GM21723 (cell line): ENCODE results near the gene BCAS1.

Source experiments
- ATAC-seq: cut with Tn5 transposase; IDR thresholded peaks from one replicate; pipeline ENCODE4 v1.9.1; 2021; ENCODE audit warnings: mild to moderate bottlenecking, moderate library complexity; ENCODE audit not compliant: unreplicated experiment

BCAS1 gene

DNA sequence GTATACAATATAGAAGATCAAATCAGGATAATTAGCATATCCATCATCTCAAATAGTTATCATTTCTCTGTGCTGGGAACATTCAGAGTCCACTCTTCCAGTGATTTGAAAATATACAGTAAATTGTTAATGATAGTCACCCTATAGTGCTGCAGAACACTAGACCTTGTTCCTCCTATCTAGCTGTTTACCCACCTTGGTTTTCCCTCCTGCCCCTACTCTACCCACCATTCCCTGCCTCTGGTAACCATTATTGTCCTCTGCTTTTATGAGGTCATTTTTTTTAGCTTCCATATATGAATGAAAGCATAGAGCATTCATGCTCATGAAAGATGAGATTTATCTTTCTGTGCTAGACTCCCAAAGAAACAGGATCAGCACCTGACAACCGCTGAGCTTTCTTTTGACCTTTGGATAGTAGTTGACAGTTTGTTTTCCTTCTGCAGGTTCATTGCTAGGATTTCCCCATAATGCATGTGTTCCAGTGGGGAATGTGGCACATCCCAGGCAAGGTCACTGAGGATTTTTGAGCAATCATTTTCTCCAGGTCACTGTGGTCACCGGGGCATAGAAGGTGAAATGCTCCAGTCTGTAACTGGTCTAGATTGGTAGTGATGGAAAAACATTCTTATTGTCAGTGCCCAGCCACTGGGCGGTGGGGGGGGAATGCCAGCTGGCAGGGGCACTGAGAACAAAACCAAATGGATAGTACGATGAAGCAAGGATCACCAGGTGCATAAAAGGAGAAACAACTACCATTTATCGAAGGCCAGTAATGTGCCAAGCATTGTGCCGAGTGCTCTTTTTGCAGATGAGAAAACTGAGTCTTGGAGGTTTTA, 33.6 kb upstream of the BCAS1 start:
- ATAC-seq: no peak

- ATAC-seq: peak; percentile 82
These were observed 32.8 kb upstream of the BCAS1 start for GRCh38 chr20:54103067-54103761.

GRCh38 chr20:54102543-54102942, 32.1 kb upstream of the BCAS1 start:
- ATAC-seq: no peak

DNA sequence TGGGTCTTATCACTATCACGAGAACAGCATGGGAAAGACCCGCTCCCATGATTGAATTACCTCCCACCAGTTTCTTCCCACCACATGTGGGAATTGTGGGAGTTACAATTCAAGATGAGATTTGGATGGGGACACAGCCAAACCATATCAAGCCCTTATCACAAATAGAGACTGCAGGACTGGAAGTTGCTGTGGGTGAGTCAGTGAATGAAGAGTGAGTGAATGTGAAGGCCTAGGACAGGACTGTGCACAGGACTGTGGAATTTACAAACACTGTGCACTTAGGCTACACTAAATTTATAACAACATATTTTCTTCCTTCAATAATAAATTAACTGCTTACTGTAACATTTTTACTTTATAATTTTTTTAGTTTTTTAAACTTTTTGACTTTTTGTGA, 30.2 kb upstream of the BCAS1 start:
- no peak for ATAC-seq

DNA sequence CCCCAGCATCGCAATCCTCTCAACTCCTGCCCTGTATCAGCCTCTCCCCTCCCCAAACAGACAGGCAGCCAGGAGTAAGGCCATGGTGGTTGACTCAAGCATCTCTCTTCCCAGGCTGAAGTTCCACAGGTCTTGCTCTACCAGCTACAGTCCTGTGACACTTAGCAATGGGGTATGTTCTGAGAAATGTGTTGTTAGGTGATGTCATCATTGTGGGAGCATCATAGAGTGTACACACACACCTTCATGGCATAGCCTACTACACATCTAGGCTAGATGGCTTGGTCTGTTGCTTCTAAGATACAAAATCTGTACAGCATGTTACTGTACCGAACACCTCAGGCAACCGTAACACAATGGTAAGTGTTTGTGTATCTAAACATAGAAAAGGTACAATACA, 29.5 kb upstream of the BCAS1 start:
- no peak for ATAC-seq

DNA sequence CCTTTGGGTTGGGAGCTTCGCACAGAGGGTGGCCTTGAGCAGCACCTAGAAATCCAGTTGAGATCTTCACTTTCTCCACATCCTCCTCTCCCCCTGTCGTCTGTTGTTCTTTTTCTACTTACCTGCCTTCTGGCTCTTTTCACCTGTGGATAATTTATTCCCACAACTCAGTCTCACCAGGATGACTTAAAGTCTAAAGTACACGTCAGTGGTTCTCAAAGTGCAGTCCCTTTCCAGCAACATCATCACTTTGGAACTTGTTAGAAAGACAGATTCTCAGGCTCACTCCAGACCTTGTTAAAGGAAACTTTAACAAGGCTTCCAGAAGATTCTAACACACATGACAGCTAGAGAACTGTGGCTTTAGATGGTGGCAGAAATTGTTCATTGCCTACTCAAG, 27.7 kb upstream of the BCAS1 start:
- no peak for ATAC-seq

DNA sequence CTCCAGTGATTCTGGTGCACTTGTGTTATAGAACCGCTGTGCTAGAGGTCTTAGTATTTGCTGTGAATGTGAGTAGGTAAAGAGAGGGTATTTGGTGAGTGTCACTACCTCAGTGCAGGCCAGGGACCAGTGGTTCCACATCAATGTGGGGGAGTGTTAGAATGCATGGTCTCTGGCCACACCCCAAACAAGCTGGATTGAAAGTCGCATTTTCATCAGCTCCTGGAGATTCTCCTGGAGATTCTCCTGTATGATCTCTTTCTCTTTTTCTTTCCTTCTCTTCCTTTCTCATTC, 26.8 kb upstream of the BCAS1 start:
- no peak for ATAC-seq

DNA sequence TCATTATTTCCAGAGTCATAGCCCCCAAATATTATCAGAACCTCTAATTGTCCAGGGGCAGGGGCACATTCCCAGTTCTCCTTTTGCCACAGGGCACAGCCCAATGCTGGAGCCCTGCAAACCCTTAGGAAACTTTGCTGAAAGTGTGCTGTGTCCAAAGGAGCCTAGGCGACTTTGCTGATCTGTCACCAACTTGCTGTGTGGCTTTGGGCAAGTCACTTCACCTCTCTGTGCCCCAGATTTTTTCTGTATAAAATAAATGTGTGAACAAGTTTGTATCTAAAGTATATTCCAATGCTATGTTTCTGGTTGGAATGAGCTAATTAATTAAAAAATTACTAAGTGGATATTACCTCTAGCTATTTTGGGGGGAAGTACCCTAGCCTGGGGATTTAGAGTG, 25.4 kb upstream of the BCAS1 start:
- ATAC-seq: no peak

- ATAC-seq: no peak
These were observed 23.8 kb upstream of the BCAS1 start for GRCh38 chr20:54094268-54094580.

DNA sequence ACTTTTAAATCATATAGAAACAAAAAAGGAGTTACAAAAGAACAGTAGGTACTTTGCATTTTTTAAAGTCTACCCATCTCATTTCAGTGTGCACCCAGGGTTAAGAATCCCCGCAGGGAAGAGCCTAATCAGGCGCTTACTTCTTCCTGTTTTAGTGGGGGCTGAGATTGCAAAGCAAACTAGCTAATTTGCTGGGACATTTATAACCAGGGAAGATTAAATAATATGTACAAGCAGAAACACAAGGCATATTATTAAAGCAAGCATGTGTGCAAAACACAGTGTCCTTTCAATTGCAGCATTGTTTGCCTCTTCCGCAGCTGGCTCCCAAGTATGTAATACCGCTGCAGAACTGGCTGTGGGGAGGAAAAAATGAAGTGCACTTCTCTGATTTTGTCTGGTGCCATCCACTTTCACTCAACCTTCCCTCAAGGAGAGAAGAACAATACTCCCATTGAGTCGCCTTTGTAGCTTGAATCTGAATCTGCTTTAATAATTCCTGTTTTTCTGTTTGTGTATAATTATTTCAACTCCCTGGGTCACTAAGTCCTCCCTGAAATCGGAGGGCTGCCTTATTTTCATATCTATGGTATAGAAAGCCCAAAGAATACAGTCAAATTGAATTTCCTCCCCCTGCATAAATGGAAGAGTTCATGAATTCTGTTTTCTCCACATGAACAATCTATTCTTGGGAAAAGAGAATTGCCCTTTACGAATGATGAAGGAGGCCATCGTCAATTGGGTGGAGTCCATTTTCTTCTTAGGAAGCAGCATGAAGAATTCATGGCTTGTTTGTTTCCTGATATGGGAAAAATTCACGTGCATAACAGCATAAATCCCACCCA, 23.3 kb upstream of the BCAS1 start:
- no peak for ATAC-seq

DNA sequence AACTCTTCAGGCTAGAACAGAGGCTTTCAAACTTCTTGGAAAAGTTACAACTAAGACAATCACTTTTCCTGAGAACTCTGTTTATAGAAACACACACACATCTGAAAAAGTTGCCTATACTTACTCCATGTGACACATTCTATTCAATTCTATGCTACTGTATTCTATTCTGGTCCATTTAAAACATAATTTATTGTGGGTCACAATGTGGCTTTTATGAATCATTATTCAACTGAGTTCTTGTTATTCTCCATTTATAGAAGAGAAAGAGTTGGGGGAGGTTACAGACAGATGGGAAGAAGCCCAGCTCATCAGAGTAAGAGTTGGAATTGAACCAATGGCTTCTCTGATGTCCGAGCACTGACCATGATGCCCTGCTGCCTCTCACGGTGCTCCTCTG, 21.6 kb upstream of the BCAS1 start:
- no peak for ATAC-seq

GRCh38 chr20:54091120-54091480, 20.7 kb upstream of the BCAS1 start:
- ATAC-seq: no peak

- ATAC-seq: no peak
These were observed 20.1 kb upstream of the BCAS1 start for GRCh38 chr20:54090230-54091119.

GRCh38 chr20:54088430-54088829, 18.0 kb upstream of the BCAS1 start:
- ATAC-seq: no peak

DNA sequence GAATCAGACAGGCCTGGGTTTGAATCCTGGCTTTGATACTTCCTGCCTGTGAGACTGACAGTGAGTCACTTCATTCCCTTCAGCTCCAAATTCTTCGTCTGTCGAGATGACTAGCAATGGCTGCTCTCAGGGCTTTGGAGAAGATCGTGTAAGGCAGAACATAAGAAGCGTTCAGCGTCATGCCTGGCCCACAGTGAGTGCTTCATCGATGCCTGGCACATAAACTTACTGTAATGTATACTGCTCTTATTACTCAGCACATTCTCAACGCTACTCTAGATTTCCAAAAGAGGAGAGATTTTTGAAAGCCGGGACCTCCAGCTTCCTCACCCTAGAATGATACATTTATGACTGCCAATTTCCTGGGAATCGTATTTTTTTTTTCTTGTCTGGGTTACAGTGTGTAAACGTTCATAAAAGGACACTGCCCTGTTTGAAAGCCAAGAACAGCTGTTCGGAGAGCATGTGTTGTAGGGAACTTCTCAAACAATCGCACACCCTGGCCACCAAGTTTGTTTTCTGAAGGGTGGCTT, 16.2 kb upstream of the BCAS1 start:
- no peak for ATAC-seq

DNA sequence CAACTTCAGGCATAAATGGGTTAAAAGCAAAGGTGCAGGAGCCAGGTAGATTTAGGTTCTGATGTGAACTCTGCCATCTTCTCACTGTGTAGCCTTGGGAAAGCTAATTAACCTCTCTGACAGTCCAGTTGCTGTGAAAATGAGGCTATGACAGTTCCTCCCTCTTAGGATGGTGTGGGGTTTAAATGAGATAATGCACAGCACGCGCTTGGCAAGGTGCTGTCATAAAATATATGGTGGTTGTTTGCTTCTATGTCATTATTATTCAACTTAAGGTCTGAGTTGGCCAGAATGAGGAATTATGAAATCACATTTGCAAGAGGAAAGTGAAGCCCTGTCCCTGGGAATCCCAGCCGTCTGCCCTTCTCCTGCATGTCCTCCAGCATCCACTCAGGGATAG, 15.5 kb upstream of the BCAS1 start:
- ATAC-seq: no peak

- ATAC-seq: no peak
These were observed 15.0 kb upstream of the BCAS1 start for GRCh38 chr20:54085425-54085824.

GRCh38 chr20:54084727-54085388, 14.5 kb upstream of the BCAS1 start:
- ATAC-seq: no peak

- no peak for ATAC-seq
These were observed 13.8 kb upstream of the BCAS1 start for GRCh38 chr20:54084193-54084592.

DNA sequence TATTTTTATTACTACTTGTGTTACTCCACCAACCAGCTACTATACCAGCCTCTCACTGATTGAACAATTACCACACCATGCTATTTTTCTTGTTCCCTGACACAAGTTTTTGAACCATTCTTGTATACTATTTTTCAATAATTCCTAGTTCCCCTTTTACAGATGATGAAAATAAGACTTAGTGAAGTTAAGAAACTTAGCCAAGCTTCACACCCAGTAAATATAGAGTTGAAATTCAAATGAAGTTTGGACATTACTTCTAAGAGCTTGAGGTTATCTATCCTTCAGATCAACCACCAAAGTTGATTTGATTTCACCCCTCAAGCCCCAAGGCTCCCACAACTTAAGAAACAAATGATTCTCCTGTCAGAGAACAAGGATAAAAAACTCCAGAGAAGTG, 13.1 kb upstream of the BCAS1 start:
- peak; percentile 67 for ATAC-seq
